ENCODE measurements around the gene OTP.
A peak's percentile ranks its signal among the peaks of the same experiment; 100 is the strongest.

OTP gene

GRCh38 chr5:77637998-77638762 is at the start of gene OTP:
TSS of gene OTP (minus strand) at chr5:77638713. CDS start at chr5:77638549, 164 bp downstream.
- DNase-seq (ENCODE audit: low spot score): no peak

GRCh38 chr5:77683171-77683732 is 44.7 kb upstream of the OTP start:
- peak; percentile 12 for DNase-seq (ENCODE audit: low spot score)

GRCh38 chr5:77670526-77670925 is 32.0 kb upstream of the OTP start:
- DNase-seq (ENCODE audit: low spot score): no peak

GRCh38 chr5:77669677-77670076 is 31.2 kb upstream of the OTP start:
- no peak for DNase-seq (ENCODE audit: low spot score)

GRCh38 chr5:77663090-77663863 is 24.8 kb upstream of the OTP start:
- DNase-seq (ENCODE audit: low spot score): no peak

- DNase-seq (ENCODE audit: low spot score): no peak
Measured at GRCh38 chr5:77662635-77663034, 24.1 kb upstream of the OTP start.

GRCh38 chr5:77658662-77659061 is 20.1 kb upstream of the OTP start:
- DNase-seq (ENCODE audit: low spot score): no peak

- no peak for DNase-seq (ENCODE audit: low spot score)
Measured at GRCh38 chr5:77651343-77651742, 12.8 kb upstream of the OTP start.

GRCh38 chr5:77650686-77651085 is 12.2 kb upstream of the OTP start:
- DNase-seq (ENCODE audit: low spot score): no peak

GRCh38 chr5:77649776-77650175 is 11.3 kb upstream of the OTP start:
- no peak for DNase-seq (ENCODE audit: low spot score)

GRCh38 chr5:77645995-77646639 is 7.6 kb upstream of the OTP start:
- no peak for DNase-seq (ENCODE audit: low spot score)

GRCh38 chr5:77645158-77645994 is 6.9 kb upstream of the OTP start:
- DNase-seq (ENCODE audit: low spot score): no peak

- no peak for DNase-seq (ENCODE audit: low spot score)
Measured at GRCh38 chr5:77644371-77645157, 6.1 kb upstream of the OTP start.

- no peak for DNase-seq (ENCODE audit: low spot score)
Measured at GRCh38 chr5:77643654-77644370, 5.3 kb upstream of the OTP start.

GRCh38 chr5:77642738-77643653 is 4.5 kb upstream of the OTP start:
- DNase-seq (ENCODE audit: low spot score): no peak

- DNase-seq (ENCODE audit: low spot score): no peak
Measured at GRCh38 chr5:77641963-77642737, 3.6 kb upstream of the OTP start.

GRCh38 chr5:77641397-77641943 is 3.0 kb upstream of the OTP start:
- DNase-seq (ENCODE audit: low spot score): no peak

All from pons (tissue), 1 donor.